GM12878 (cell line): Measurements from ENCODE around the gene CPSF6. TPM values are rescaled to one million over a fixed set of nuclear protein-coding genes. Genes with fewer than 3 reads are reported as not detected.
A peak's percentile ranks its signal among the peaks of the same experiment; 100 is the strongest.

ENCODE experiments used
- ATF2 ChIP-seq: IDR thresholded peaks from 2 replicates; pipeline ENCODE4 v1.6.1; 2012; ENCODE audit warnings: low read length, inconsistent platforms
- BCL3 ChIP-seq: IDR thresholded peaks from 2 replicates; pipeline ENCODE4 v1.6.1; 2011; ENCODE audit warnings: borderline replicate concordance, low read depth, mild to moderate bottlenecking, moderate library complexity, low read length; ENCODE audit not compliant: insufficient read depth, poor library complexity, severe bottlenecking
- CTCF ChIP-seq, 3 experiments: IDR thresholded peaks in 2 of 3; conservative IDR thresholded peaks in 1 of 3; 2 replicates each; pipeline ENCODE4 v1.5.1; 2011; ENCODE audit warnings: low read depth in 3 of 3, low read length in 3 of 3, mild to moderate bottlenecking in 3 of 3, control low read depth in 2 of 3, moderate library complexity in 2 of 3, inconsistent platforms in 1 of 3, mixed read lengths in 1 of 3; ENCODE audit not compliant: control insufficient read depth in 2 of 3, insufficient read depth in 1 of 3; ENCODE audit errors: extremely low read depth in 1 of 3
- HDAC6 ChIP-seq: fragments of 200-600 bp; sonication (generic); IDR thresholded peaks from one replicate; pipeline ENCODE4 v1.8.0; 2017; ENCODE audit warnings: antibody characterized with exemption; ENCODE audit not compliant: unreplicated experiment
- IRF5 ChIP-seq: fragments of 450-650 bp; IDR thresholded peaks from 2 replicates; pipeline ENCODE4 v1.6.1; 2017; ENCODE audit warnings: borderline replicate concordance
- JUNB ChIP-seq: IDR thresholded peaks from 2 replicates; pipeline ENCODE4 v1.6.1; 2016; ENCODE audit warnings: antibody characterized with exemption, mild to moderate bottlenecking
- MYB ChIP-seq: fragments of 150-350 bp; IDR thresholded peaks from 2 replicates; pipeline ENCODE4 v1.6.1; 2014; ENCODE audit warnings: mild to moderate bottlenecking, low read depth, low read length, borderline replicate concordance
- NBN ChIP-seq: fragments of 450-650 bp; IDR thresholded peaks from 2 replicates; pipeline ENCODE4 v1.6.1; 2016
- NFYA ChIP-seq: IDR thresholded peaks from 2 replicates; pipeline ENCODE4 v1.6.1; 2011; ENCODE audit warnings: low read depth, mild to moderate bottlenecking, low read length, improper control_type of control experiment, borderline replicate concordance
- NR2C1 ChIP-seq: fragments of 450-650 bp; IDR thresholded peaks from 2 replicates; pipeline ENCODE4 v1.6.1; 2017; ENCODE audit warnings: antibody characterized with exemption, mild to moderate bottlenecking, moderate library complexity
- RAD51 ChIP-seq: fragments of 450-650 bp; IDR thresholded peaks from 2 replicates; pipeline ENCODE4 v1.6.1; 2016; ENCODE audit warnings: moderate library complexity, mild to moderate bottlenecking, inconsistent platforms
- RELA ChIP-seq: fragments of 450-650 bp; IDR thresholded peaks from 2 replicates; pipeline ENCODE4 v1.8.0; 2014; ENCODE audit warnings: borderline replicate concordance; ENCODE audit not compliant: partially characterized antibody
- RFX5 ChIP-seq: IDR thresholded peaks from 2 replicates; pipeline ENCODE4 v1.6.1; 2011; ENCODE audit warnings: low read depth, low read length, improper control_type of control experiment
- SP1 ChIP-seq: IDR thresholded peaks from one replicate; pipeline ENCODE4 v1.6.1; 2011; ENCODE audit warnings: low read depth, low read length
- SRF ChIP-seq, 2 experiments: IDR thresholded peaks; 2 replicates each; pipeline ENCODE4 v1.6.1; 2011; ENCODE audit warnings: low read depth in 2 of 2, low read length in 2 of 2, mild to moderate bottlenecking in 1 of 2, moderate library complexity in 1 of 2
- YBX1 ChIP-seq: fragments of 450-650 bp; IDR thresholded peaks from 2 replicates; pipeline ENCODE4 v1.6.1; 2016; ENCODE audit warnings: antibody characterized with exemption
- ZBED1 ChIP-seq: IDR thresholded peaks from 2 replicates; pipeline ENCODE4 v1.6.1; 2016; ENCODE audit warnings: borderline replicate concordance
- polyA plus RNA-seq, 11 experiments: library from polyadenylated mRNA; depleted of rRNA in 4 of 11; unstranded in 6 of 11; stranded (reverse) in 5 of 11; fragments of >200 nt; fragmentation: Nextera tagmentation in 4 of 11; fragmentation: Illumina TruSeq in 1 of 11; extraction: Ambion mirVana in 4 of 11; extraction: Trizol in 1 of 11; gene quantifications; 1 replicate in 1 of 11; 2 replicates in 10 of 11; pipeline versions ENCODE4 v1.2.1 to v1.2.3, GENCODE V29; 2011 to 2016; ENCODE audit warnings: inconsistent platforms in 2 of 11, missing spikeins in 2 of 11, low read depth in 1 of 11
- total RNA-seq, 4 experiments: library from RNA; depleted of rRNA in 3 of 4; stranded (reverse); fragments of >200 nt in 3 of 4; fragmentation: Illumina TruSeq in 1 of 4; extraction: Trizol in 1 of 4; gene quantifications; 2 replicates each; pipeline versions ENCODE4 v1.2.1 to v1.2.3, GENCODE V29; 2013 to 2021
- TF ChIP-seq, protein P1 (sequence below): fragments of 150-350 bp; IDR thresholded peaks from 2 replicates; pipeline ENCODE4 v1.6.1; 2016; ENCODE audit warnings: low read depth, low read length
- TF ChIP-seq, protein P2 (sequence below): fragments of 450-650 bp; IDR thresholded peaks from 2 replicates; pipeline ENCODE4 v1.6.1; 2018; ENCODE audit warnings: borderline replicate concordance, mild to moderate bottlenecking; ENCODE audit not compliant: partially characterized antibody

The CPSF6 gene
- total and polyA plus RNA-seq, 10 of the 15 experiments (the other 5 are each of a cell fraction or from before 2014, with no cell fraction given): 40.9 to 150 (median 79.1) TPM

DNA sequence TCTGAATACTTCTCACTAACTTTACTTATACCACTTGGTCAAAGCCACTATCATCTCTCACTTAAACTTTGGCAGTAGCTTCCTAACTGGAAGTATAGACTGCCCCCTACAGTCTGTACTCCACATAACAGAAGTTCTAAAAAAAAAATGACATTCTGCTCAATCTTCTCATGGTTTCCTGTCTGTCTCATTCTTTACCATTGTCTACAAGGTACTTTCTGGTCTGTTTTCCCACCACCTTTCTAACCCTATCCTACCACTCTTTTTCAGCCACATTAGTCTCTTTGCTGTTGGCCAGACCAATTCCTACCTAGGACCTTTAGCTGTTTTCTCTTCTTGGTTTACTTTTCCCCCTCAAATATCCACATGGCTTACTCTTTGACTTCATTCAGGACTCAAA lies 14.7 kb downstream of the CPSF6 start (continued):
- no peak for TF ChIP-seq ATF2
- peak; percentile 76; the same call in 1 of the 2 replicates for TF ChIP-seq YBX1
- no peak for TF ChIP-seq SRF (IDR thresholded peaks at IDR 0.05; ENCODE audit: low read depth in 2 of 2, low read length in 2 of 2)
- TF ChIP-seq MYB: no peak
- peak; percentile 51 to 77 (median 64); a peak in 5 of 6 replicates for TF ChIP-seq CTCF (IDR thresholded peaks at IDR 0.05 in 2 of 3, conservative IDR thresholded peaks at IDR 0.05 in 1 of 3; ENCODE audit: control insufficient read depth in 2 of 3, extremely low read depth in 1 of 3, insufficient read depth in 1 of 3, low read depth in 3 of 3, low read length in 3 of 3)
- no peak for TF ChIP-seq ZBED1
- no peak for TF ChIP-seq SP1
- TF ChIP-seq, protein P1, sequence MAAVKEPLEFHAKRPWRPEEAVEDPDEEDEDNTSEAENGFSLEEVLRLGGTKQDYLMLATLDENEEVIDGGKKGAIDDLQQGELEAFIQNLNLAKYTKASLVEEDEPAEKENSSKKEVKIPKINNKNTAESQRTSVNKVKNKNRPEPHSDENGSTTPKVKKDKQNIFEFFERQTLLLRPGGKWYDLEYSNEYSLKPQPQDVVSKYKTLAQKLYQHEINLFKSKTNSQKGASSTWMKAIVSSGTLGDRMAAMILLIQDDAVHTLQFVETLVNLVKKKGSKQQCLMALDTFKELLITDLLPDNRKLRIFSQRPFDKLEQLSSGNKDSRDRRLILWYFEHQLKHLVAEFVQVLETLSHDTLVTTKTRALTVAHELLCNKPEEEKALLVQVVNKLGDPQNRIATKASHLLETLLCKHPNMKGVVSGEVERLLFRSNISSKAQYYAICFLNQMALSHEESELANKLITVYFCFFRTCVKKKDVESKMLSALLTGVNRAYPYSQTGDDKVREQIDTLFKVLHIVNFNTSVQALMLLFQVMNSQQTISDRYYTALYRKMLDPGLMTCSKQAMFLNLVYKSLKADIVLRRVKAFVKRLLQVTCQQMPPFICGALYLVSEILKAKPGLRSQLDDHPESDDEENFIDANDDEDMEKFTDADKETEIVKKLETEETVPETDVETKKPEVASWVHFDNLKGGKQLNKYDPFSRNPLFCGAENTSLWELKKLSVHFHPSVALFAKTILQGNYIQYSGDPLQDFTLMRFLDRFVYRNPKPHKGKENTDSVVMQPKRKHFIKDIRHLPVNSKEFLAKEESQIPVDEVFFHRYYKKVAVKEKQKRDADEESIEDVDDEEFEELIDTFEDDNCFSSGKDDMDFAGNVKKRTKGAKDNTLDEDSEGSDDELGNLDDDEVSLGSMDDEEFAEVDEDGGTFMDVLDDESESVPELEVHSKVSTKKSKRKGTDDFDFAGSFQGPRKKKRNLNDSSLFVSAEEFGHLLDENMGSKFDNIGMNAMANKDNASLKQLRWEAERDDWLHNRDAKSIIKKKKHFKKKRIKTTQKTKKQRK: no peak
- no peak for TF ChIP-seq JUNB
- TF ChIP-seq, protein P2, sequence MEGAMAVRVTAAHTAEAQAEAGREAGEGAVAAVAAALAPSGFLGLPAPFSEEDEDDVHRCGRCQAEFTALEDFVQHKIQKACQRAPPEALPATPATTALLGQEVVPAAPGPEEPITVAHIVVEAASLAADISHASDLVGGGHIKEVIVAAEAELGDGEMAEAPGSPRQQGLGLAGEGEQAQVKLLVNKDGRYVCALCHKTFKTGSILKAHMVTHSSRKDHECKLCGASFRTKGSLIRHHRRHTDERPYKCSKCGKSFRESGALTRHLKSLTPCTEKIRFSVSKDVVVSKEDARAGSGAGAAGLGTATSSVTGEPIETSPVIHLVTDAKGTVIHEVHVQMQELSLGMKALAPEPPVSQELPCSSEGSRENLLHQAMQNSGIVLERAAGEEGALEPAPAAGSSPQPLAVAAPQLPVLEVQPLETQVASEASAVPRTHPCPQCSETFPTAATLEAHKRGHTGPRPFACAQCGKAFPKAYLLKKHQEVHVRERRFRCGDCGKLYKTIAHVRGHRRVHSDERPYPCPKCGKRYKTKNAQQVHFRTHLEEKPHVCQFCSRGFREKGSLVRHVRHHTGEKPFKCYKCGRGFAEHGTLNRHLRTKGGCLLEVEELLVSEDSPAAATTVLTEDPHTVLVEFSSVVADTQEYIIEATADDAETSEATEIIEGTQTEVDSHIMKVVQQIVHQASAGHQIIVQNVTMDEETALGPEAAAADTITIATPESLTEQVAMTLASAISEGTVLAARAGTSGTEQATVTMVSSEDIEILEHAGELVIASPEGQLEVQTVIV: no peak
- no peak for TF ChIP-seq NFYA
- TF ChIP-seq HDAC6: no peak
- no peak for TF ChIP-seq BCL3
- no peak for TF ChIP-seq RFX5
- no peak for TF ChIP-seq RAD51
- no peak for TF ChIP-seq IRF5
- TF ChIP-seq RELA: no peak
- peak; percentile 75 for TF ChIP-seq NBN
- TF ChIP-seq NR2C1: no peak
